Progenitor cell of endocrine pancreas (in vitro differentiated cells): ENCODE data around the gene UTP25. TPM values are rescaled to one million over a fixed set of nuclear protein-coding genes. Genes with fewer than 3 reads are reported as not detected.
"Not testable (repeated sequence)": the region's sequence is repeated elsewhere in the genome, so short reads cannot be mapped to it uniquely, and the experiment has no call there.

Experiments used
- DNase-seq: peaks from one replicate; pipeline ENCODE4 v3.0.0; 2021; ENCODE audit warnings: low spot score; ENCODE audit not compliant: unreplicated experiment
- H3K27ac Mint-ChIP-seq: 2 replicates; pipeline ENCODE4 v1.8.0; 2021; ENCODE audit warnings: mild to moderate bottlenecking, moderate library complexity, mixed read lengths
- H3K27me3 Mint-ChIP-seq: 2 replicates; pipeline ENCODE4 v1.8.0; 2021; ENCODE audit warnings: mixed read lengths
- H3K36me3 Mint-ChIP-seq: 2 replicates; pipeline ENCODE4 v1.8.0; 2022; ENCODE audit warnings: mixed read lengths; ENCODE audit not compliant: insufficient read depth
- H3K4me1 Mint-ChIP-seq: 2 replicates; pipeline ENCODE4 v1.8.0; 2021; ENCODE audit warnings: low read depth, mixed read lengths
- H3K4me3 Mint-ChIP-seq: 2 replicates; pipeline ENCODE4 v1.8.0; 2021; ENCODE audit warnings: low read depth, mild to moderate bottlenecking, moderate library complexity, mixed read lengths
- H3K9me3 Mint-ChIP-seq: 2 replicates; pipeline ENCODE4 v1.8.0; 2021; ENCODE audit warnings: low read depth, mixed read lengths
- total RNA-seq: library from RNA; stranded (reverse); gene quantifications from 2 replicates; pipeline ENCODE4 v1.2.1, GENCODE V29; 2021
- TF ChIP-seq, protein P1 (sequence below): fragments of 200-600 bp; sonication (generic); IDR thresholded peaks from one replicate; pipeline ENCODE4 v1.5.0; 2021; ENCODE audit warnings: antibody characterized with exemption, mild to moderate bottlenecking; ENCODE audit not compliant: unreplicated experiment

Gene UTP25
- total RNA-seq, 1 donor from 2014 or later = 7.8 TPM

DNA sequence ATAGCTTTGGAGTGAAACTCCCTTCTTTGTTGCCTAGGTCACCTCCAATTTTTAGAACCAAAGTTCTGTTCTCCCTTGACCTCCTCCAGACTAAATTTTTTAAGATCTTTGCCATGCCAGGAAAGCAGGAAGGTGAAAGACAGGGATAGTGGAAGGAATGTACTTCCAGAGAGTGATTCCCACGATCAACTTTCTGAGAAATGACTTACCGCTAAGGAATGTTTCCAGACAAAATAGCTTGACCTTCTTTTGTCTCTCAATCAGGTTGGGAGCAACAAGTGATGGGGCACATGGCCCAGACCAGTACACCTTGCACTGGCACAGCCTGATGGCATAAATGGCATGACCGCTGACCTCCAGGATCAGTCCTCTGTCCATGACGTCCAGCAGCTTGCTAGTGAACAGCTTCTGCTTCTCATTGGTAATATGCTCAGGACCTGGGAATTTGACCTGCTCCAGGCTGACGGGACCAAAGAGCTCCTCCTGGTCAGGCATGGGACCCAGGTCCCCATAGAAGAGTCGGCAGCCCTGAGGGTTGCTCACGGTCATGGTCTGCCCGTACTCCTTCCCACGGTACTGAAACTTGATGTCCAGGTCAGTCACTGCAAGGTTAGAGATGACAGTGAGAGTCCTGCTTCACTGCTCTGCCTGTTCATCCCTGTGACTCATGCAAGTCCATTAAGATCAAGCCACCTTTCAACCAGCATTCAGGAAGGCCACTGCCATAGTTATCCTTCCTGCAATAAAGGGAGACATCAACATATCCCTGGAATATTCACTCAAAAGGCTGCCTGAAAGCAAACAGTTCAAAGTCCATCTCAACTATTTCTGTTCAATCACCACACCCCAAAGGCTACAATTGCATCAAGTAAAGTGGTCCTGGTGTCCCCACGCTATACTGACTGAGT lies 37.2 kb upstream of the UTP25 start:
- TF ChIP-seq, protein P1, sequence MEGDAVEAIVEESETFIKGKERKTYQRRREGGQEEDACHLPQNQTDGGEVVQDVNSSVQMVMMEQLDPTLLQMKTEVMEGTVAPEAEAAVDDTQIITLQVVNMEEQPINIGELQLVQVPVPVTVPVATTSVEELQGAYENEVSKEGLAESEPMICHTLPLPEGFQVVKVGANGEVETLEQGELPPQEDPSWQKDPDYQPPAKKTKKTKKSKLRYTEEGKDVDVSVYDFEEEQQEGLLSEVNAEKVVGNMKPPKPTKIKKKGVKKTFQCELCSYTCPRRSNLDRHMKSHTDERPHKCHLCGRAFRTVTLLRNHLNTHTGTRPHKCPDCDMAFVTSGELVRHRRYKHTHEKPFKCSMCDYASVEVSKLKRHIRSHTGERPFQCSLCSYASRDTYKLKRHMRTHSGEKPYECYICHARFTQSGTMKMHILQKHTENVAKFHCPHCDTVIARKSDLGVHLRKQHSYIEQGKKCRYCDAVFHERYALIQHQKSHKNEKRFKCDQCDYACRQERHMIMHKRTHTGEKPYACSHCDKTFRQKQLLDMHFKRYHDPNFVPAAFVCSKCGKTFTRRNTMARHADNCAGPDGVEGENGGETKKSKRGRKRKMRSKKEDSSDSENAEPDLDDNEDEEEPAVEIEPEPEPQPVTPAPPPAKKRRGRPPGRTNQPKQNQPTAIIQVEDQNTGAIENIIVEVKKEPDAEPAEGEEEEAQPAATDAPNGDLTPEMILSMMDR = no peak
- Mint-ChIP-seq H3K27ac (no peak overlapping the region), H3K4me1 (no peaks in the 10 kb centered on the region), H3K27me3 (no peaks in the 10 kb centered on the region), H3K4me3 (no peak overlapping the region), H3K36me3 (peaks cover 56% of the 10 kb centered on the region), H3K9me3 (no peaks in the 10 kb centered on the region)
- no peak for DNase-seq

DNA sequence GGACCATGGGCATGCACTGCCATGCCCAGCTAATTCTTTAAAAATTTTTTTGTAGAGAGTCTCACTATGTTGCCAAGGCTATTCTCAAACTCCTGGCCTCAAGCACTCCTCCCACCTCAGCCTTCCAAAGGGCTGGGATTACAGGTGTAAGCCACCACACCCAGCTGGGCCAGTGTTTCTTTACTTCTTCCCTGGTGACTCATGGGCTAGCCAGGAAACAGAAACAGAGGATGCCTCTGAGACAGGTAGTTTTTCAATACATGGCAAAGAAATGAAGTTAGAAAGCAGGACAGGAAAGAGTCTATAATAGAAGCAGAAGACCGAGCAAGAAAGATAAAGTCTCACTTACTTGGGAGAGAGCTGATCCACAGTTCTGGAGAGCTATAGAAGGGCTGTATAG lies 35.9 kb upstream of the UTP25 start:
- Mint-ChIP-seq H3K27me3 (no peaks in the 10 kb centered on the region), H3K9me3 (no peaks in the 10 kb centered on the region), H3K36me3 (peaks cover 55% of the 10 kb centered on the region), H3K27ac (no peak overlapping the region), H3K4me3 (no peak overlapping the region), H3K4me1 (no peaks in the 10 kb centered on the region)
- no peak for DNase-seq
- TF ChIP-seq, protein P1 = no peak

DNA sequence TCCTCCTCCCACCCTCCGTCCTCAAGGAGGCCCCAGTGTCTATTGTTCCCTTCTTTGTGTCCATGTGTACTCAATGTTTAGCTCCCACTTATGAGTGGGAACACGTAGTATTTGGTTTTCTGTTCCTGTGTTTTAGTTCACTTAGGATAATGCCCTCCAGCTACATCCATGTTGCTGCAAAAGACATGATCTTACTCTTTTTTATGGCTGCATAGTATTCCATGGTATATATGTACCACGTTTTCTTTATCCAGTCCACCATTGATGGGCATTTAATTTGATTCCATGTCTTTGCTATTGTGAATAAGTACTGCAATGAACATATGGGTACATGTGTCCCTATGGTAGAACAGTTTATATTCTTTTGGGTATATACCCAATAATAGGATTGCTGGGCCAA lies 34.1 kb upstream of the UTP25 start:
- H3K4me1 Mint-ChIP-seq, DNase-seq, H3K4me3 Mint-ChIP-seq, H3K9me3 Mint-ChIP-seq, H3K27me3 Mint-ChIP-seq: not testable (repeated sequence)
- H3K27ac Mint-ChIP-seq = peak overlapping the region; percentile 45
- H3K36me3 Mint-ChIP-seq = peaks cover 50% of the 10 kb centered on the region

DNA sequence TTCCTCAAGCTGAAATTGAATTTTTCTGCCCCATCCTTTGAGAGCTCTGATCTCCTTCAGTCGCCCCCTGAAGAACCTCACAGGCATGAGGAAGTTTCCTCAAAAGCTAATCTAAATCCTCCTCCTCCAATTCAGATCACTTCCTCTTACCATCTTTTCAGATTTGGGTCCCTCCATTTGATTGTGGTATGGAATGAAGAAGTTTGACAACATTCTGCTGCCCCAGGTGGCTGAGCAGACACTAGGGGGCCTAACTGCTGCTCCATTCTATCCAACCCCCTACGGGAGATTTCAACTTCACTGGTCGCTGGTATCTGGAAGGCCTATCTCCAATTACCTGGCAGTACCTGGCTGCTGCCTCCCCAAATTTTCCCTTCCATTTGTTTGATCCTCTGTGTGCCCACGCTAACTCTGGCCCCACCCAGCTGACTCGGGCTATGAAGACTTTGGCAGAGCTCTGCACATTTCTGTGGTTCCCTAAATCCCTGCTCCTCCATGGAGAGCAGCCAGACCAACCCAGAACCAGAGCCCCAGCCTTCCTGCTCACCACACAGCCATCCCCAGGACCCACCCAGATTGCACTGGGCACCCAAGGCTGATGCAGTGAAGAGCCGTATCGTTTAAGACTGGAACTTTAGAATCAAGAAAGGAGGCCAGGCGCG lies 29.7 kb upstream of the UTP25 start:
- no peak for DNase-seq
- no peak overlapping the region for H3K27ac Mint-ChIP-seq

DNA sequence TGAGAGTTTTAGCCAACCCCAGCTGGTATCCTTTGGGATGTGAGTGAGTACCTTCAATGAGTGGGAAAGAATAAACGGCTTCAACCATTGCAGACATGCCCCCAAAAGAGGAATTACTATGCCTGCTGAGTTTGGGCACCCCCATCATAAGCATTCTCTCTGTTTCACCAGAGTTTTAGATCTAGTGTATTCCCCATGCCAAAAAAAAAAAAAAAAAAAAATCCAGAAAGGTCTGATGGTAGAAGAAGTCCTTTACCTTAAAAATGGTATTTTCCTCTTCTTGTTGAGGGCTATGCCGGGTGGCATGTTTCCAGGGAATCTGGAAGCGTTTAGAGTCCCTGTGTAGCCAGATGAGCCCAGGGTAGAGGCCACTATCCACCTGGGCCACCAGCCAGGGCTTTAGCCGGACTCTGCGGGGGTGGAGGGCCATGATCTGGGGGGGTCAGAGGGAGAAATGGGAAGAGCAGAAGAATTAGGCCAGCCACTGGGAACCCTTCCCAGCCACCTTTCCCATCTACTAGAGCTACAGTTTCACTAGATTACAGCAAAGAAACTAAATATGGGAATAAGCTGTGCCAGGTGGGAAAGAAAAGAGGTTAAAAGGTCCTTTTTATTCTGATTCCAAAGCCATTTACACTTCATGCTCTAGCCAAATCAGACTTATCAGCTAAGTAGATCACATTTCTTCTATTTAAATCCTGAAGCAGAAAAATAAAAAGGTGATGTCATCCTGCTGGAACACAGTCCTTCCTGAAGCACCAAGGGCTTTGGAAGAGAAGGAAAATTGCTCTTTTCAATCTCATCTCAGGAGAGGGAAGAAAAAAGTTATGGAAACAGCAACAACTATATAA lies 26.6 kb upstream of the UTP25 start:
- no peak overlapping the region for H3K27ac Mint-ChIP-seq
- H3K36me3 Mint-ChIP-seq = peaks cover 10% of the 10 kb centered on the region
- H3K9me3 Mint-ChIP-seq = no peaks in the 10 kb centered on the region
- DNase-seq = no peak
- peaks cover 20% of the 10 kb centered on the region for H3K4me1 Mint-ChIP-seq
- no peak overlapping the region for H3K4me3 Mint-ChIP-seq
- H3K27me3 Mint-ChIP-seq = no peaks in the 10 kb centered on the region
- TF ChIP-seq, protein P1 = no peak

More for the DNA sequence above, 29.7 kb upstream of the UTP25 start:
- no peaks in the 10 kb centered on the region for H3K27me3 Mint-ChIP-seq
- no peak overlapping the region for H3K4me3 Mint-ChIP-seq
- TF ChIP-seq, protein P1 = peak; percentile 15
- no peaks in the 10 kb centered on the region for H3K9me3 Mint-ChIP-seq
- H3K4me1 Mint-ChIP-seq = peaks cover 3% of the 10 kb centered on the region
- peaks cover 29% of the 10 kb centered on the region for H3K36me3 Mint-ChIP-seq
